A549 treated with dexamethasone at 1 μM for 4 hours (cell line): ENCODE data around the gene TMSB15C. TPM values are rescaled to one million over a fixed set of nuclear protein-coding genes. Genes with fewer than 3 reads are reported as not detected.

Experiments used
- total RNA-seq: library from RNA; stranded (reverse); fragments of 200-300 nt; extraction: Qiagen RNA extraction; gene quantifications from 5 replicates; pipeline ENCODE4 v1.2.3, GENCODE V29; 2022

Gene TMSB15C
- 0.04 to 0.22 TPM (median 0.13 TPM) in 5 replicates for total RNA-seq

GRCh38 chrX:104075778-104076445 lies at the start of gene TMSB15C:
TSS of gene TMSB15C (minus strand) at chrX:104076236.

GRCh38 chrX:104112326-104112951 lies 36.4 kb upstream of the TMSB15C start, which contains the start of gene ZCCHC18:
TSS of gene ZCCHC18 (plus strand) at chrX:104112523. CDS start at chrX:104114112, 1,589 bp downstream.

GRCh38 chrX:104039689-104040505 lies 36.1 kb downstream of the TMSB15C start, which contains the start of gene H2BW2:
TSS of gene H2BW2 (plus strand) at chrX:104039956. CDS start at chrX:104039995, 39 bp downstream.

Other genes with a start within 250 kb of the TMSB15C start
- 0.02 to 0.05 TPM (median 0.04 TPM) in 4 of 5 replicates, not detected in the other for gene RAB9B, start 244.0 kb downstream of the TMSB15C start, total RNA-seq
- 4.0 to 6.6 TPM (median 4.4 TPM) in 5 replicates for gene TMSB15B, start 113.6 kb downstream of the TMSB15C start, total RNA-seq
- gene H2BW1, start 62.5 kb downstream of the TMSB15C start, total RNA-seq: not detected in 5 replicates
- not detected in 5 replicates for gene H2BW2, start 36.3 kb downstream of the TMSB15C start, total RNA-seq
- gene ZCCHC18, start 36.3 kb upstream of the TMSB15C start, total RNA-seq: 0.02 to 0.30 TPM (median 0.18 TPM) in 4 of 5 replicates, not detected in the other
- 3.8 to 4.6 TPM (median 4.1 TPM) in 5 replicates for gene SLC25A53, start 80.8 kb upstream of the TMSB15C start, total RNA-seq
- 14.3 to 21.7 TPM (median 19.4 TPM) in 5 replicates for gene FAM199X, start 90.2 kb upstream of the TMSB15C start, total RNA-seq
- gene ESX1, start 178.7 kb upstream of the TMSB15C start, total RNA-seq: 0.06 to 0.19 TPM (median 0.07 TPM) in 4 of 5 replicates, not detected in the other